Duodenal mucosa (tissue), 2 donors: Measurements from ENCODE around the gene EMILIN2.
"Not testable (repeated sequence)": the region's sequence is repeated elsewhere in the genome, so short reads cannot be mapped to it uniquely, and the experiment has no call there.

Source experiments
- H3K27ac ChIP-seq: one replicate; pipeline ENCODE4 v1.7.0; 2013; ENCODE audit warnings: low read depth, low read length
- H3K27me3 ChIP-seq, 2 donors: one replicate each; pipeline ENCODE4 v1.7.0; 2013; ENCODE audit warnings: low read length in 2 of 2, control low read depth in 1 of 2; ENCODE audit not compliant: insufficient read depth in 2 of 2, control insufficient read depth in 1 of 2
- H3K36me3 ChIP-seq, 2 donors: one replicate each; pipeline ENCODE4 v1.7.0; 2013; ENCODE audit warnings: low read length in 2 of 2, control low read depth in 1 of 2; ENCODE audit not compliant: insufficient read depth in 2 of 2, control insufficient read depth in 1 of 2
- H3K4me1 ChIP-seq, 2 donors: one replicate each; pipeline ENCODE4 v1.7.0; 2013; ENCODE audit warnings: low read length in 2 of 2, control low read depth in 1 of 2; ENCODE audit not compliant: insufficient read depth in 2 of 2, control insufficient read depth in 1 of 2
- H3K4me3 ChIP-seq, 2 donors: one replicate each; pipeline ENCODE4 v1.7.0; 2013; ENCODE audit warnings: low read length in 2 of 2, low read depth in 1 of 2
- H3K9ac ChIP-seq, 2 donors: one replicate each; pipeline ENCODE4 v1.7.0; 2013; ENCODE audit warnings: low read length in 2 of 2, low read depth in 1 of 2
- H3K9me3 ChIP-seq, 2 donors: one replicate each; pipeline ENCODE4 v1.7.0; 2013; ENCODE audit warnings: low read length in 2 of 2, control low read depth in 1 of 2; ENCODE audit not compliant: control insufficient read depth in 1 of 2

Gene EMILIN2

DNA sequence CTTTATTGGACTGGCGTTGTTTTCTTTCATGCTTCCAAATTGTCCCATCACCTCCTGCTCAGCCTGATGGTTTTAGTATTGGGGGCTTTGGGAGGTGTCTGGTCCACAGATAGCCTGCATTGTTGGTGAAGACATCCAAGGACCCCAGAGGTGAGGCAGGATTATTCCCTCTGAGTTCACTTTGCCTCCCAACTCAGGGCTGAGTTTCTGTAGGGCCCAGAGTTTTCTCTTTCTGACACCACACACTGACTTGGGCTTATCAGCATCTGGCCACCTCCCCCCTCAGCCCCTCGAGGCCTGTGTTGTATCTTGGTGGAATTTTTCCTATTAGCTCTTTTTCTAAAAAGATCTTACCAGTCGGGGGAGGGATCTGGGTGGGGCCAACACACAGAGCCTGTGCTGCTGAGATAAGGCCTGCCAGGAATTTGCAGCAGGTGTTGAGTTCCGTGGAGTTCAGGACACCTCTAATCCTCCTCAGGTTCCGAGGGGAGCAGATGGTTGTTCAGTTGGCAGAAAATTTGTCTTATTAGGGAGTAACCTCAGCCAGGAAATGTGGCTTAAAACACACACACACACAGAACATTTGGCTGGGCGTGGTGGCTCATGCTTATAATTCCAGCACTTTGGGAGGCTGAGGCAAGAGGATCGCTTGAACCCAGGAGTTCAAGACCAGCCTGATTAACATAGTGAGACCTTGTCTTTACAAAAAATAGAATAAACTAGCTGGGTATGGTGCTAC is 7.3 kb downstream of the EMILIN2 start:
- Histone ChIP-seq H3K36me3 (no peaks in the 10 kb centered on the region), H3K27me3 (peaks cover 7 to 12% of the 10 kb centered on the region in 2 donors), H3K9me3 (no peaks in the 10 kb centered on the region), H3K27ac (no peak overlapping the region), H3K9ac (no peak overlapping the region), H3K4me3 (no peak overlapping the region), H3K4me1 (peaks cover 3 to 4% of the 10 kb centered on the region in 2 donors)

DNA sequence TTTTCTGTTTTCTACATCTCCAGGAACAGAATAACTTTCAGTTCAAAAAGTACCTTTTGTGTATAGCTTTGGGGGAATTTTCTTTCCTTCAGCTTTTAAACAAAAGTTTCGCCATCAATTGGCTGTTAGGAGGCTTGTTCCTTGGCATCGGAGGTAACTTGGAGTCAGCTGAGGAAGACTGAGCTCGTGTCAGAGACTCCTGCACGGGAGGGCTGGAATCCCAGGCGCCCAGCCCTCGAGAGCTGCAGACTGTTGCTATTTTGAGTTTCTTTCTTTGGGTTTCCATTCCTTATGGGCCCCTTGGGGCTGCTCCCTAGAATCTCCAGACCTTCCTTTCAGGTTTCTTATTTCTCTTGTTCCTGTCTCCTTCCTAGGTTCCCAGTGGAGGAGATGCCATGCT is 8.1 kb downstream of the EMILIN2 start:
- H3K9me3 ChIP-seq = no peaks in the 10 kb centered on the region
- no peak overlapping the region for H3K9ac ChIP-seq
- no peaks in the 10 kb centered on the region for H3K36me3 ChIP-seq
- H3K4me3 ChIP-seq = no peak overlapping the region
- peaks cover 3 to 4% of the 10 kb centered on the region in 2 donors for H3K4me1 ChIP-seq
- H3K27ac ChIP-seq = no peak overlapping the region
- peaks cover 0 to 6% of the 10 kb centered on the region in 2 donors for H3K27me3 ChIP-seq

DNA sequence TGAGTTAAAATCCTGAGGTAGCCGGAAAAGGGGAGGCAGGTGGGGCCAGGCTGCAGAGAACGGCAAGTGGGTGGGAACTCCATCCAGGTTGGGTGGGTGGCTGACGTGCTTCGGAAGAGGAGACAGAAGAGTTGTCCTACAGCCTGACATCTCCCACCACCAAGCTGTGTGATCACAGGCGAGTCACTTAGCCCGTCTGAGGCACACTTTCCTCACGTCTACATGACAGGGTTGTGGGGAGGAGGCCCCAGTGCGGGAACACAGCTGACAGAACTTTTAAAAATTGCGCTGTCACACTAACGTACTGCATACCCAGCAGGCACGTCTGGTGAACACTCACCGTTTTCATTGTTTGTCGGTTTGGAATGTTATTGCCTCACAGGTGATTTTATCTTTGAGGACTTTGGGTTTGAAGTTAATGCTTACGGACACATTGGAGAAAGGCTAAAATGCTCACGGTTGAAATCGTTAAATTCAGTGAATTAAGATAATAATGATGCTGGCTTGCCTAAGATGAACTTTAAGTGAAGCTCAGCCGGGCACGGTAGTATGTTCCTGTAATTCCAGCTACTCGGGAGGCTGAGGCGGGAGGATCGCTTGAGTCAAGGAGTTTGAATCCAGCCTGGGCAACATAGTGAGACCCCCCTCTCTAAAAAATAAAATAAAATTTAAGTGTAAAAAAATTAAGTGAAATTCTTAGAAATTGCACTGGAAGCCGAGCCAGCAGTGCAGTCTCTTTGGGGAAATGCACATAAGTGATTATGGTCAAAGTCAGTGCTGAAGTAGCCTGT is 8.9 kb downstream of the EMILIN2 start:
- no peak overlapping the region for H3K4me3 ChIP-seq

GRCh38 chr18:2856547-2857170 is 9.9 kb downstream of the EMILIN2 start:
- H3K9ac ChIP-seq = no peak overlapping the region
- no peak overlapping the region for H3K27ac ChIP-seq
- peaks cover 3 to 4% of the 10 kb centered on the region in 2 donors for H3K4me1 ChIP-seq
- peaks cover 0 to 6% of the 10 kb centered on the region in 2 donors for H3K27me3 ChIP-seq
- H3K9me3 ChIP-seq = no peaks in the 10 kb centered on the region
- H3K36me3 ChIP-seq = no peaks in the 10 kb centered on the region
- H3K4me3 ChIP-seq = no peak overlapping the region

More for the DNA sequence above, 8.9 kb downstream of the EMILIN2 start:
- Histone ChIP-seq H3K9me3 (no peaks in the 10 kb centered on the region), H3K9ac (no peak overlapping the region), H3K27me3 (peaks cover 0 to 6% of the 10 kb centered on the region in 2 donors), H3K4me1 (peaks cover 3 to 4% of the 10 kb centered on the region in 2 donors), H3K27ac (no peak overlapping the region), H3K36me3 (no peaks in the 10 kb centered on the region)

GRCh38 chr18:2857491-2858131 is 10.8 kb downstream of the EMILIN2 start:
- H3K27ac ChIP-seq = no peak overlapping the region

GRCh38 chr18:2860397-2860796 is 13.6 kb downstream of the EMILIN2 start:
- not testable (repeated sequence) for H3K9me3 ChIP-seq, H3K27ac ChIP-seq, H3K4me3 ChIP-seq, H3K9ac ChIP-seq, H3K4me1 ChIP-seq, H3K27me3 ChIP-seq, H3K36me3 ChIP-seq

More at GRCh38 chr18:2857491-2858131, 10.8 kb downstream of the EMILIN2 start:
- peaks cover 3 to 4% of the 10 kb centered on the region in 2 donors for H3K4me1 ChIP-seq
- peaks cover 0 to 6% of the 10 kb centered on the region in 2 donors for H3K27me3 ChIP-seq
- H3K9me3 ChIP-seq = no peaks in the 10 kb centered on the region
- H3K4me3 ChIP-seq = no peak overlapping the region
- H3K36me3 ChIP-seq = no peaks in the 10 kb centered on the region
- no peak overlapping the region for H3K9ac ChIP-seq

DNA sequence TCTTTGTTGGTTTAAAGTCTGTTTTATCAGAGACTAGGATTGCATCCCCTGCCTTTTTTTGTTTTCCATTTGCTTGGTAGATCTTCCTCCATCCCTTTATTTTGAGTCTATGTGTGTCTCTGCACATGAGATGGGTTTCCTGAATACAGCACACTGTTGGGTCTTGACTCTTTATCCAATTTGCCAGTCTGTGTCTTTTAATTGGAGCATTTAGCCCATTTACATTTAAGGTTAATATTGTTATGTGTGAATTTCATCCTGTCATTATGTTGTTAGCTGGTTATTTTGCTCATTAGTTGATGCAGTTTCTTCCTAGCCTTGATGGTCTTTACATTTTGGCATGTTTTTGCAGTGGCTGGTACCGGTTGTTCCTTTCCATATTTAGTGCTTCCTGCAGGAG is 17.2 kb downstream of the EMILIN2 start:
- not testable (repeated sequence) for H3K27ac ChIP-seq, H3K9me3 ChIP-seq, H3K27me3 ChIP-seq, H3K4me1 ChIP-seq, H3K9ac ChIP-seq, H3K4me3 ChIP-seq, H3K36me3 ChIP-seq

GRCh38 chr18:2866465-2866864 is 19.7 kb downstream of the EMILIN2 start:
- H3K27ac ChIP-seq, H3K9me3 ChIP-seq, H3K36me3 ChIP-seq, H3K27me3 ChIP-seq, H3K4me1 ChIP-seq, H3K4me3 ChIP-seq, H3K9ac ChIP-seq: not testable (repeated sequence)

DNA sequence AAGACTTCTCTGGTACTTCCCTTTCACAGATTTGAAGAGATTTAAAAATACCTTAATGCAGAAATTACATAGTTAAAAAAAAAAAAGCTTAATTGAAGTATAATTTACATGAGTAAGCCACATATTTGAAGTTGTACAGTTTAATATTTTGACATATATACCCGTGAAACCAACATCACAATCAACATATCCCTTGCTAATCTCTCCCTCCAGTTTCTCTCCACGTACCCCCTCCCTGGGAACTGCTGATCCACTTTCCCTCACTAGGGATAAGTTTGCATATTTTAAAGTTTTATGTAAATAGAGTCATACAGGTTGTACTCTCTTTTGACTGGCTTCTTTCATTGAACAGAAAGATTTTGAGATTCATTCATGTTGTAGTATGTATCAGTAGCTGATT is 22.4 kb downstream of the EMILIN2 start:
- no peak overlapping the region for H3K9ac ChIP-seq
- no peak overlapping the region for H3K27ac ChIP-seq
- H3K9me3 ChIP-seq = no peaks in the 10 kb centered on the region
- no peak overlapping the region for H3K4me3 ChIP-seq
- no peaks in the 10 kb centered on the region for H3K36me3 ChIP-seq
- no peaks in the 10 kb centered on the region for H3K4me1 ChIP-seq
- no peaks in the 10 kb centered on the region for H3K27me3 ChIP-seq
